HG02763 (cell line): ENCODE results near the gene PAPLN.
"Not testable (repeated sequence)": the region's sequence is repeated elsewhere in the genome, so short reads cannot be mapped to it uniquely, and the experiment has no call there.

Source experiments
- ATAC-seq: cut with Tn5 transposase; IDR thresholded peaks from one replicate; pipeline ENCODE4 v1.9.1; 2021; ENCODE audit warnings: mild to moderate bottlenecking, moderate library complexity; ENCODE audit not compliant: unreplicated experiment

The PAPLN gene, protein sequence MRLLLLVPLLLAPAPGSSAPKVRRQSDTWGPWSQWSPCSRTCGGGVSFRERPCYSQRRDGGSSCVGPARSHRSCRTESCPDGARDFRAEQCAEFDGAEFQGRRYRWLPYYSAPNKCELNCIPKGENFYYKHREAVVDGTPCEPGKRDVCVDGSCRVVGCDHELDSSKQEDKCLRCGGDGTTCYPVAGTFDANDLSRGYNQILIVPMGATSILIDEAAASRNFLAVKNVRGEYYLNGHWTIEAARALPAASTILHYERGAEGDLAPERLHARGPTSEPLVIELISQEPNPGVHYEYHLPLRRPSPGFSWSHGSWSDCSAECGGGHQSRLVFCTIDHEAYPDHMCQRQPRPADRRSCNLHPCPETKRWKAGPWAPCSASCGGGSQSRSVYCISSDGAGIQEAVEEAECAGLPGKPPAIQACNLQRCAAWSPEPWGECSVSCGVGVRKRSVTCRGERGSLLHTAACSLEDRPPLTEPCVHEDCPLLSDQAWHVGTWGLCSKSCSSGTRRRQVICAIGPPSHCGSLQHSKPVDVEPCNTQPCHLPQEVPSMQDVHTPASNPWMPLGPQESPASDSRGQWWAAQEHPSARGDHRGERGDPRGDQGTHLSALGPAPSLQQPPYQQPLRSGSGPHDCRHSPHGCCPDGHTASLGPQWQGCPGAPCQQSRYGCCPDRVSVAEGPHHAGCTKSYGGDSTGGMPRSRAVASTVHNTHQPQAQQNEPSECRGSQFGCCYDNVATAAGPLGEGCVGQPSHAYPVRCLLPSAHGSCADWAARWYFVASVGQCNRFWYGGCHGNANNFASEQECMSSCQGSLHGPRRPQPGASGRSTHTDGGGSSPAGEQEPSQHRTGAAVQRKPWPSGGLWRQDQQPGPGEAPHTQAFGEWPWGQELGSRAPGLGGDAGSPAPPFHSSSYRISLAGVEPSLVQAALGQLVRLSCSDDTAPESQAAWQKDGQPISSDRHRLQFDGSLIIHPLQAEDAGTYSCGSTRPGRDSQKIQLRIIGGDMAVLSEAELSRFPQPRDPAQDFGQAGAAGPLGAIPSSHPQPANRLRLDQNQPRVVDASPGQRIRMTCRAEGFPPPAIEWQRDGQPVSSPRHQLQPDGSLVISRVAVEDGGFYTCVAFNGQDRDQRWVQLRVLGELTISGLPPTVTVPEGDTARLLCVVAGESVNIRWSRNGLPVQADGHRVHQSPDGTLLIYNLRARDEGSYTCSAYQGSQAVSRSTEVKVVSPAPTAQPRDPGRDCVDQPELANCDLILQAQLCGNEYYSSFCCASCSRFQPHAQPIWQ

DNA sequence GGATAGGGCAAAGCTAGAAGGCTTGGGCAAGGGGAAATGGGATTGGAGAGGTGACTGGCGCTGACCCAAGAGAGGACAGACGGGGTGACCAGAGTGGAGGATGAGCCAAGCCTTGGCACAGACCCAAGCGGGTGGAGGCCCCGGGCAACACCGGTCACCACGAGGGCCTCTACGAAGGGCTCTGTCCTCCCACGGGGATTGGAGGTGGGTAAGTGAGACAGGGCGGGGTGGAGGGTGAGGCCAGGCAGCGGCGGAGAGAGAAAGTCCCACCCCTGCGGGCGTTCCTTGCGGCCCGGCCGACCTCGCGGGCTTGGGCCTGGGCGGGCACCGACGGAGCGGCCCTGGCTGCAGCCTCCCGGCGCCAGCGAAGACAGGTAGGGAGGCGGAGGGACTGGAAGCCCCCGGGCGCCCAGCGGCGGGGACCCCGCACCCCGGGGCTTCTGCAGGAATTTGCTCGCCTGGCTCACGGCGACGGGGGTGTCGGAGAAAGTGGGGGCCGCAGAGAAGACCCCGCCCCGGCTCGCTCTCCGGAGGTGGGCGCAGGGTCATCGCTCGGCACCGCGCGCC is at the start of gene PAPLN:
Gene PAPLN (plus strand): TSS at position 288 of the 567 bp plus-strand sequence. CDS start 2,273 bp downstream, outside the sequence.
- no peak for ATAC-seq

DNA sequence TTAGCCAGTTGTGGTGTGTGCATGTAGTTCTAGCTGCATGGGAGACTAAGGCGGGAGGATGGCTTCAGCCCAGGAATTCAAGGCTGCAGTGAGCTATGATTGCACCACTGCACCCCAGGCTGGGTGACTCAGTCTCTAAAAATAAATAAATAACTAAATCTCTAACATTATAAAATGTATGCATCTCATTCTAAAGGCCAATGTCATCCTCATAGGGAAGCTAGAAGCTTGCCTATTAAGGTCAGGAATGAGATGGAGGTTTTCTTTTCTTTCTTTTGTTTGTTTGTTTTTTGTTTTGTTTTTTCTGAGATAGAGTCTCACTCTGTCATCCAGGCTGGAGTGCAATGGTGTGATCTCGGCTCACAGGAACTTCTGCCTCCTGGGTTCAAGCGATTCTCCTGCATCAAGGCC is 48.8 kb upstream of the PAPLN start:
- ATAC-seq = no peak

DNA sequence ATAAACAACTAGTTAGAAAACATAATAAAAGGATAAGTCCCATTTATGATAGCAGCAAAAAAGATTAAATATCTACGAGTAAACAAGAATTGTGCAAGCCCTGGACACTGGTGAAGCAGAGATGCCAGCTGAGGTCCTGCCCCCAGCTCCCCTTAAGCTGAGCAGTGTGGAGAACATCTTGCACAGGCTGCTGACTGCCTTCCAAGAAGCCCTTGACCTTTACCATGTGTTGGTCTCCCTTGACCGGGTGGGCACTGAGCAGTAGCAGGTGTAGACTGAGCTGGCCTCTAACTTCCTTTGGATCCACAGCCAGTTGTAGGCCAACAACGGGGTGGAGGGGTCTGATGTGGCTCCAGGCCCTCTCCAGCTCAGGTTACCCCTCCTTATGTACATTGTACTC is 47.7 kb upstream of the PAPLN start:
- ATAC-seq = no peak

DNA sequence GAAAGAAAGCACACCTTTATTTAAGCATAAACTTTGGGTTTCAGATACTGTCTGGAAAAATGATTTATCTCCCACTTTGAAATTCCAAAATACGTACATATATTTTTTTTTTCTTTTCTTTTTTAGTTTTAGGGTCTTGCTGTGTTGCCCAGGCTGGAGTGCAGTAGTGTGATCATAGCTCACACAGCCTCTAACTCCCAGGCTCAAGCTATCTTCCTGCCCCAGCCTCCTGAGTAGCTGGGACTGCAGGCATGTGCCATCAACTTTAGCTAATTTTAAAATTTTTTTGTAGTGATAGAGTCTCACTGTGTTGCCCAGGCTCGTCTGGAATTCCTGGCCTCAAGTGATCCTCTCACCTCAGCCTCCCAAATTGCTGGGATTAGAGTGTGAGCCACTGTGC is 45.9 kb upstream of the PAPLN start:
- ATAC-seq = no peak

DNA sequence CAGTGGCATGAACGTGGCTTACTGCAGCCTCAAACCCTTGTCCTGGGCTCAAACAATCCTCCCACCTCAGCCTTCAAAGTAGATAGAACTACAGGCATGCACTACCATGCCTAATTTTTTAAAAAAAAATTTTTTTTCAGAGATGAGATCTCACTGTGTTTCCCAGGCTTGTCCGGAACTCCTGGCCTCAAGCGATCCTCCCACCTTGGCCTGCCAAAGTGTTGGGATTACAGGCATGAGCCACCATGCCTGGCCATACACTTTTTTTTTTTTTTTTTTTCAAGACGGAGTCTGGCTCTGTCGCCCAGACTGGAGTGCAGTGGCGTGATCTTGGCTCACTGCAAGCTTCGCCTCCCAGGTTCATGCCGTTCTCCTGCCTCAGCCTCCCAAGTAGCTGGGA is 43.0 kb upstream of the PAPLN start:
- ATAC-seq = not testable (repeated sequence)

DNA sequence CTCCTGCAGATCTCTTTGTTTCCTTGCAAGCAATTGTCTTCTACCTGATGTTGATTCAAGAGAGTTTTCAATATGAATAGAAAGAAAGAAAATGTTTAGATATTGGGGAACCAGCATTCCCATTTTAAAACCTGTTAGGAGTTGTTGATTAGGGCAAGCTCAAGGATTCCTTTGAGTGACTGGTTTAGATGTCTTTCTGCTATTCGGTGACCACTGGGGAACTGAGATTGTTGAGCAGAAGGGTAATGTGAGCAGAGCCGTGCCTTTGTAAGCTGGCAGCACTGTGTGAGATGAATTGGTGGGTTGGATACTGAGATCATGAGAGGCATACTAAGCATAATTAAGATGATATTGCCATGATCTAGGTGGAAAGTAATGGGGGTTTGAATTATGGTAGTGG is 39.1 kb upstream of the PAPLN start:
- no peak for ATAC-seq

DNA sequence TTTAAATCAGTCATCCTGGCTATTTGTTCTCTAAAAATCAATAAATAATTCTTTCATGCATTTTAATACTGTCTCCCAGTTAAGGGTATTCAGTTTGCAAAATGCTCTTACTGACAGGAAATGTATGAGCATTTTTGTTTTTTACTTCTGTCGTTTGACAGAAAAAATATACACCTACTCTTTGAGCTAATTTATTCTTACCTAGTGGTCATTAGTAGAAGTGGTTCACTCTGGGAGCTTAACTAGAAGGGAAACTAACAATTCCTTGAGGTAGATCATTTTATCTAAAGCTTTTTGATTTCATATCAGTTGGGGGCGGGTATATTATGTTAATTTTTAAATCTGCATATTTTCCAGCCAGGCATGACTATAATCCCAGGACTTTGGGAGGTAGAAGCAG is 33.8 kb upstream of the PAPLN start:
- ATAC-seq = no peak

DNA sequence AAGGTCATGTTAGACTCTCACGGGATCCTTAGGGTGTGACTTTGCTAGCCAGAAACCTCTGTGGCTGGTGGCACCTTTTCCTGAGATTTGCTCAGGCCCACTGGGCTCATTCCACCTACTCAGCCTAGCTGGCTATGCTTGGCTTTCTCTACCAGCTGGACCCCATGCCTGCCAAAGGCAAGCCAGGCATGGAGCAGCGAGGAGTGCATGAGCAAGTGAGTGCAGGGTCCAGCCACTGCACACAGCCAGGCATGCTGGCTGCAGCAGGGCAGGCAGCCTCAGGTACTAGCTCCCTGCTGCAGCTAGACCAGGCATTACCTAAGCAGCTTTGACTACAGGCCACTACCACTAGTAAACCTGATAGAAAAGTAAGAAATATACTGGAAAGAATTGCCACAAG is 29.7 kb upstream of the PAPLN start:
- ATAC-seq = no peak

DNA sequence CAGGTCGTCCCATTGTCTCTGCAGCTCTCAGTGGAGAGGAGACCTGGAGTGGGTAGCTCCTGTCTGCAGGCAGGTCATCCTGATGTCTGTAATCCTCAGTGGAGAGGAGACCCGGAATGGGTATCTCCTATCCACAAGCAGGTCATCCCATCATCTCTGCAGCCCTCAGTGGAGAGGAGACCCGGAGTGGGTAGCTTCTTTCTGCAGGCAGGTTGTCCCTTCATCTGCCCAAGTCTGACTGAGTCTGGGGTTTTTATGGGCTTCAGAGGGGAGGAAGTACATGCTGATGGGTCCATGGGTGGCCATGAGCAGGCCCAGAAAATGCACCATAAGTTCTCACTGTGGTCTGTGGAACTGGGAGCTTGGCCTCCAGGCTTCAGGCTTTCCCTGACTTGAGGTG is 28.9 kb upstream of the PAPLN start:
- no peak for ATAC-seq

DNA sequence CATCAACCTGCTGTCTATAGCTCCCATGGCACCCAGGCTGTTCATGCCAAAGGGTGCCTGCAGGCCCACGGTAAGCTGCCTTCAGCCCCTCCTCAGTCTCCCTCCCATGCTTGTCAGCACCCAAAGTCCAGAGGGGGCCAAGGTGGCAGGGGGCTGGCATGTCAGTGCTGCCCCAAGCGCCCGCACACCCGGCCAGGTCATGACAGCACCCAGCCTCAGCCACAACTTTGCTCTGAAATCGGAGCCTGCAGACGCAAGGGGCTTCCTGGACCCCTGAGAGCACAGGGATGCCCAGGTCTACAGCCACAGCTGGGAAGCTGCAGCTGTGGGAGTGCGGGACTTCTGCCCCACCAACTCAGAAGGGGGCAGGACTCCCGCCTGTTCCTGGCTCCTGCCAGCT is 28.5 kb upstream of the PAPLN start:
- ATAC-seq = no peak

DNA sequence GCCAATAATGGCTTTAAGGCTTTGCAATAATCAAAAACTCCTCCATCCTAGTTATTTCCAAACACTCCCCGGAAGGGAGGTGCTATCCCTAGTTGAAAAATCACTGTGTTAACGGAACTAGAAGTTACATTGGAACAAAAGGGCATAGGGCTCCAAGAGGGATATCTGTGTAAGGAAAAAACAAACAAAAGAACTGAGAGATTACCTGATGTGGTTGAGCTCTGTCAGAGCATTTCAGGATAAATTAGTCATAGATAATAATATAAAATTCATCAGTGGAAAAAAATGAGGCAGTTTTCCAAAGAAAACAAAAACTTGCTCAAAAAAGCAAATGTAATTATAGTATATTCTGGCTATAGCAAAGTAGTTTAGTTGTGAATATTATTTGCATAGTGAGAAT is 27.4 kb upstream of the PAPLN start:
- no peak for ATAC-seq

DNA sequence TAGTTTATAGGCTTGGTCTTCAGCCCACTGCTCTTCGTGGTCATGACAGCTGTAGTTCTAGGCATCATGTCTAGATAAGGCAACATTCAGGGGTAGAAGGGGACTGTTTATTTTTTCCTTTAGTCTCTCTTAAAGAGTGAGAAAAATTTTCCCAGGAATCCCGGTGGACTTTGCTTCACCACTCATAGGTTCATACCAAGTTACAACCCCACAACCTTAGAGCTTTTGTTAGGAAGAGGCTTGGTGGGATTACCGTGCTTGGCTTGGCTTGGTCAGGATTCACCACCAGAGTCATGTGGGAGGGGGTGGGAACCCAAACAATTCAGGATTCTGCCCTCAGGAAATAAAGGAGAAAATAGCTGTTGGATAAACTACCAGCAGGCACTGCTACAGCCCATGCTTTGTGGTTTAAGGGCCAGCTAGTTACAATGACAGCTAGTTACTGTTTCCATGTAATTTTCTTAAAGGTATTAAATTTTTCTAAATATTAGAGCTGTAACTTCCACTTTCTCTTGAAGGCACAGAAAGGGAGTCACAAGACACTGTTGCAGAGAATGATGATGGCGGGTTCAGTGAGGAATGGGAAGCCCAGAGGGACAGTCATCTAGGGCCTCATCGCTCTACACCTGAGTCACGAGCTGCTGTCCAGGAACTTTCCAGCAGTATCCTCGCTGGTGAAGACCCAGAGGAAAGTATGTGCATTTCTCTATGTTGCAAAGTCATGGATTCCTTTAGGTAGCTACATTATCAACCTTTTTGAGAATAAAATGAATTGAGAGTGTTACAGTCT is 25.9 kb upstream of the PAPLN start:
- ATAC-seq = no peak

DNA sequence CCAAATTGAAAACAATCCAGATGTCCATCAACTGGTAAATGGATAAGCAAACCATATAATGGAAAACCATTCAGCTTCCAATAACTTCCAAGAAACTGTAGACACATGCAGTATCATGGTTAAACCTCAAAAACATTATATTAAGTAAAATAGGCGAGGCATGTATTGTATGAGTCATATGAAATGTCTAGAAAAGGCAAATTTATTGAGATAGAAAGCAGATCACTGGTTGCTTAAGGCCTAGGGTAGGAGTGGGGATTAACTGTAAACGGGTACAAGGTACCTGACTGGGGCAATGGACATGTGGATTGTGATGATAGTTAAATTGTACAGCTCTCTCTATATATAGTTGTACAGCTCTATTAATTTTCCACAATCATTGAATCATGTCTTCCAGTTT is 21.3 kb upstream of the PAPLN start:
- ATAC-seq = no peak

DNA sequence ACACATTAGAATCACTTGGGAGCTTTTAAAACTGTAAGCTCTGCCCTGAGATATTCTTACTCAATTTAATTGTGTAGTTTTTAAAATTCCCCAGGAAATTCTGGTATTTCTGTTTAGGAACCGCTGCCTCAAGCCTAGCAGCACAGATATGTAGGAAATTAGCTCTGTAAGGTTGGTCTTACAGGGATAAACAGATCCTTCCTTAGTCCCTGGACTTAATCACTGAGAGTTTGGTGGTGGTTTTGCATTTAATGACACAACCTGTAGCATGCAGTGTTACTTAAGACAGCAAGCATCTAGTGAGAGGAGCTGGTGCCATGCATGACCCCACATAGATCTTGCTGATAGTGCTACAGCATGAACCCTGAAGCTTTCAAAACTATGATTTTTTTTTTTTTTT is 19.9 kb upstream of the PAPLN start:
- ATAC-seq = no peak

DNA sequence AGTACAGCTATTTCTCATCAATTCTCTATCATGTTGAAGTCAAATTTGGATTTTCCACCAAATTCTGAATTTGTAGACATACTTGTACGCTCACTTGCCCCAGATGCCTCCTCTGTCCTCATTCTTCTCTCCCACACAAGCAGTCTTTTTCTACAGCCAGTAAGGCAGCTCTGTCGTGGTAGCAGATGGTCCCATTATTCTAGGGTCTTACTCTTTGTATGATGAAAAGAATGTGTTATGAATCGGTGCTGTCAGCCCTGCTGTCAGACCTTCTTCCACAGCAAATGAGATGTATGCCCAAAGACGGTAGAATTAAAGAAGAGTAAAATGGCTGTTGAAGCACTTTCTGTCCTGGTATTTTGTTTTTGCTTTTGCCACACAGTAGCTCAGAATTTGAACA is 17.2 kb upstream of the PAPLN start:
- ATAC-seq = no peak

DNA sequence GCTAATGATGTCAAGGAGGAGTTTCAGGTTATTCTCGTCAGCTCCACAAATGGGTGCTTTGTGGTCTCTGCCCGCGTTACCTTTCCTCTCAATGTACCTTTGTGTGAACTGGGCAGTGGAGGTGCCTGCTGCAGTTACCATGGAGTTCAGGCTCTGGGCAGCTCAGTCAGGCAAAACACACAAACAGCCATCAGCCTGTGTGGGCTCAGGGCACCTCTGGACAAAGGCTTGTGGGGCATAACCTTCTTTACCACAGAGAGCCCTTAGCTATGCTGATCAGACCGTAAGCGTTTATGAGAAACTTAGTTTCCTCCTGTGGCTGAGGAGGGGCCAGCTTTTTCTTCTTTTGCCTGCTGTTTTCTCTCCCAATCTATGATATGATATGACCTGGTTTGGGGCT is 16.7 kb upstream of the PAPLN start:
- ATAC-seq = no peak

DNA sequence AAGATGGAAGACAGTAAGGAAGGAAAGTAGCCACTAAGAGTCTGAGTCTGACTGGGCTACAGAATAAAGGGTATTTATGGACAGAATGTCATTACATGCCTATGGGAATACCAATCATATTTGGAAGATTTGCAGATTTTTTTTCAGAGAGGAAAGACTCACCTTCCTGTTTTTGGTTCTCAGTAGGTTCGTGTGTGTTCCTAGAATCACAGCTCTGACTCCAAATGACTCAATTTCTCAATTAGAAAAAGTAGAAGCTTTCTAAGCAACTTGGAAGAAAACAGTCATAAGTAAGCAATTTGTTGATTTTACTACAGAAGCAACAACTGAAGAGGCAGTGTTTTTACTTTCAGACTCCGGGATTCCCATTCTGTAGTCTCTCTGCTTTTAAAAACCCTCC is 15.4 kb upstream of the PAPLN start:
- no peak for ATAC-seq

DNA sequence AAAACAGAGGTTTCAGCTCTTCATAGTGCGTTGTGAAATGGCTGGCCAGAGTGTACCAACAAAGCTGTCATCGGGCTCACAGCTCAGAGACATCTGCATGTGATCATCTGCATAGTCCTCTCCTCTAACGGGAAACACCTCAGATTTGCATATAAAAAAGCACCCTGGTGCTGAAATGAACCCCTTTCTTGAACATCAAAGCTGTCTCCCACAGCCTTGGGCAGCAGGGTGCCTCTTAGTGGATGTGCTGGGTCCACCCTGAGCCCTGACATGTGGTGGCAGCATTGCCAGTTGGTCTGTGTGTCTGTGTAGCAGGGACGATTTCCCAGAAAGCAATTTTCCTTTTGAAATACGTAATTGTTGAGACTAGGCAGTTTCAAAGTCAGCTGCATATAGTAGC is 14.3 kb upstream of the PAPLN start:
- peak; percentile 41 for ATAC-seq

DNA sequence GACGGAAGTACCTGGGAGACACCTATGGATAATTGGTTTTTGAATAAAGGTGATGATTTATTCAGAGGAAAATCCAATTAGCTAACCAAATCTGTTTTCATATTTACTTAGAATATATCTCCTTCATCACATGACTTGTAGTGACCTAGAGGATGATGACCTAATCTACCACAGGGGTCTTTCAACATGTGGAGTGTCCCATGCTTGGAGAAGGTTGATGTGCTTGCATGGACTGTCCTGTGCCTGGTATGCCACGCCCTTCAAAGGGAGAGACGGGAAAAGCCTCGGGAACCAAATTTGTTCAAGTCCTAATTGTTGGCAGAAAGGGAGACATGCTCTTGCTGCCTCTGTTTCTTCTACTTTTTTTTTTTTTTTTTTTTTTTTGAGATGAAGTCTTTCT is 11.8 kb upstream of the PAPLN start:
- ATAC-seq = no peak
